Fibroblast of peridontal ligament (primary cell): ENCODE measurements around the gene PPP1R18.
A peak's percentile ranks its signal among the peaks of the same experiment; 100 is the strongest.
"Not testable (repeated sequence)": the region's sequence is repeated elsewhere in the genome, so short reads cannot be mapped to it uniquely, and the experiment has no call there.

Experiments used
- DNase-seq: peaks from one replicate; pipeline ENCODE4 v3.0.0-alpha.2; 2010; ENCODE audit errors: extremely low read depth

The PPP1R18 gene

GRCh38 chr6:30719791-30720737, 33.6 kb upstream of the PPP1R18 start, which contains the start of gene TUBB:
Gene TUBB, plus strand, starts transcription at chr6:30720352. Its CDS starts 155 bp downstream, at chr6:30720507.
- peak; percentile 96 for DNase-seq

GRCh38 chr6:30719356-30719755, 32.9 kb upstream of the PPP1R18 start:
- DNase-seq: no peak

- not testable (repeated sequence) for DNase-seq
Measured at GRCh38 chr6:30717845-30718720, 31.6 kb upstream of the PPP1R18 start.

GRCh38 chr6:30717129-30717844, 30.8 kb upstream of the PPP1R18 start, which contains the start of gene MDC1:
Gene MDC1, minus strand, starts transcription at chr6:30717281. Its CDS starts 2,106 bp downstream, at chr6:30715175.
- peak; percentile 100 for DNase-seq

GRCh38 chr6:30716879-30717128, 30.4 kb upstream of the PPP1R18 start:
- DNase-seq: no peak

GRCh38 chr6:30714263-30714662, 27.8 kb upstream of the PPP1R18 start:
- no peak for DNase-seq

GRCh38 chr6:30712441-30712945, 26.0 kb upstream of the PPP1R18 start:
- DNase-seq: no peak

GRCh38 chr6:30711758-30712380, 25.4 kb upstream of the PPP1R18 start:
- DNase-seq: no peak

GRCh38 chr6:30709101-30709868, 22.8 kb upstream of the PPP1R18 start:
- no peak for DNase-seq

GRCh38 chr6:30707281-30707850, 20.9 kb upstream of the PPP1R18 start:
- DNase-seq: no peak

- DNase-seq: no peak
Measured at GRCh38 chr6:30705620-30706019, 19.2 kb upstream of the PPP1R18 start.

GRCh38 chr6:30703821-30704220, 17.4 kb upstream of the PPP1R18 start:
- no peak for DNase-seq

- DNase-seq: no peak
Measured at GRCh38 chr6:30703011-30703410, 16.6 kb upstream of the PPP1R18 start.

- no peak for DNase-seq
Measured at GRCh38 chr6:30700340-30700739, 13.9 kb upstream of the PPP1R18 start.

GRCh38 chr6:30696432-30696831, 10.0 kb upstream of the PPP1R18 start:
- no peak for DNase-seq

GRCh38 chr6:30691208-30691847, 4.9 kb upstream of the PPP1R18 start:
- no peak for DNase-seq

GRCh38 chr6:30690403-30691207, 4.2 kb upstream of the PPP1R18 start, which contains the start of gene NRM:
Gene NRM, minus strand, starts transcription at chr6:30690984. Its CDS starts 10 bp downstream, at chr6:30690974.
- DNase-seq: peak; percentile 75

GRCh38 chr6:30689985-30690384, 3.5 kb upstream of the PPP1R18 start:
- DNase-seq: no peak
